ENCODE results near the gene YAP1. TPM values are rescaled to one million over a fixed set of nuclear protein-coding genes. Genes with fewer than 3 reads are reported as not detected.

YAP1 gene
- total RNA-seq, 4 donors from 2014 or later = 226 to 310 (median 252) TPM

DNA sequence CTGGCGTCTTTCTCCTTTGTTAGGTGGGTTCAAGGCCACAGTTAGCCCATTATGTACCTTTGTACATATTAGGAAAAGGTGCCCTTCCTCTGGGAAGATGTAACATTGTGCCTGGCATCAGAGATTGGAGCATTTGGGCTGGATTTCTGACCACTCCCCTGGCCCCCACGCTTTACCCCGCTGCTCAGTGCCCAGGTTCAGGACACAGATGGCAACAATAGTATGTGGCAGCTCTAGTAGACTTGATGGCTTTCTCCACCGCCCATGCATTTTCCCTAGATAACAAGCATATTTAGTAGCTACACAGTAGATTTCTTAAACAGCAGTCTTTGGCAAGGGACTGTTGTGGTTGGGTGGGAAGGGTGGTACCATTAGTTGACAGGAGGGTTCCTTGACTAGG lies 53.1 kb downstream of the YAP1 start:
- no peak overlapping the region for H3K4me3 ChIP-seq
- TF ChIP-seq EP300 (IDR thresholded peaks at IDR 0.05) (no peak), CTCF (IDR thresholded peaks at IDR 0.05) (no peak), POLR2AphosphoS5 (IDR thresholded peaks at IDR 0.05) (no peak), POLR2A (IDR thresholded peaks at IDR 0.05) (no peak)
- H3K27ac ChIP-seq = no peak overlapping the region
- DNase-seq (ENCODE audit: low spot score in 2 of 2) = no peak
- H3K36me3 ChIP-seq = peaks cover 15% of the 10 kb centered on the region
- H3K4me1 ChIP-seq = peaks cover 14% of the 10 kb centered on the region
- no peaks in the 10 kb centered on the region for H3K27me3 ChIP-seq
- WGBS = 94% methylated on average over 4 of the region's 4 CpGs
- no peaks in the 10 kb centered on the region for H3K9me3 ChIP-seq

DNA sequence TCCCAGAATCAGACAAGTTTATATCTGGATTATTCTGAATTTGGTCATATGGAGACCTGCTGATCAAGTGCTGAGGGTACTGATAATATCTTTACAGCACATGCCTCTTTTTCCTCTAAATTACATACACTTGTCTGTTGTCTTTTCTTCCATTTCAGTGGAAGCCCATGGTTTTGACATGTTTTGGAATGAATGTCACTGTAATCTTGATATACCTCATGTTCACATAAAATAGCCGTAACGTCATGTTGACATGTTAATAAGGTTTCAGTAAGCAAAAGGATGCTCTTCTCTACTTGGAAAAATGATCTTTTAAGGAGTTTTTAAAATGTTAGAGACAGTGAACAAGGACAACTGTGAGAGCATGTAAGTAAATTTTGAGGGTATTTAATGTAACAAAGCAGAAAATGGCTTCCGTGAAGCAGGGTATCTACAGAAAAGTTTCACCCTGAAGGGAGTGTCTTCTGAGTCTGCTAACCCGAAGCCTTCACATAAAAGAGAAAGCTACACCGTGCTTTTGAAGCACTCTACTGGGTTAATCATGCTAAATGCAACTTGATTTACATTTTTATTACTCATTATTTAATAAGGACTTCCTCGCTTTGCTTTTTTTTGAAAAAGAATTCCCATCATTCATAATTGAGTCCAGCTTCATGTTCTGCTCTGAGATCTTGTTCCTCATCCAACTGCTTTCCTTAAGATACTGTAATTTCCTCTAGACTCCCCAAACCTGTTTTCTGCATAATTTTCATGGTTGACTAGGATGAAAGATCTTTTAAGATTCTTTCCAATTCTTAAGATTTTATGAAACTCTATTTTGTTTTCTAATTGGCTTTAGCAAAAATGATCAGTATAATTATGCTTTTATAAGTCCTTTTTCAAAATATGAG lies 56.2 kb downstream of the YAP1 start:
- TF ChIP-seq CTCF (IDR thresholded peaks at IDR 0.05) (no peak), EP300 (IDR thresholded peaks at IDR 0.05) (no peak), POLR2AphosphoS5 (IDR thresholded peaks at IDR 0.05) (no peak), POLR2A (IDR thresholded peaks at IDR 0.05) (no peak)
- WGBS = 51% methylated on average over 6 of the region's 6 CpGs
- Histone ChIP-seq H3K27ac (no peak overlapping the region), H3K36me3 (peaks cover 15% of the 10 kb centered on the region), H3K4me3 (no peak overlapping the region), H3K9me3 (no peaks in the 10 kb centered on the region), H3K27me3 (no peaks in the 10 kb centered on the region), H3K4me1 (peaks cover 24% of the 10 kb centered on the region)
- no peak for DNase-seq (ENCODE audit: low spot score in 2 of 2)

DNA sequence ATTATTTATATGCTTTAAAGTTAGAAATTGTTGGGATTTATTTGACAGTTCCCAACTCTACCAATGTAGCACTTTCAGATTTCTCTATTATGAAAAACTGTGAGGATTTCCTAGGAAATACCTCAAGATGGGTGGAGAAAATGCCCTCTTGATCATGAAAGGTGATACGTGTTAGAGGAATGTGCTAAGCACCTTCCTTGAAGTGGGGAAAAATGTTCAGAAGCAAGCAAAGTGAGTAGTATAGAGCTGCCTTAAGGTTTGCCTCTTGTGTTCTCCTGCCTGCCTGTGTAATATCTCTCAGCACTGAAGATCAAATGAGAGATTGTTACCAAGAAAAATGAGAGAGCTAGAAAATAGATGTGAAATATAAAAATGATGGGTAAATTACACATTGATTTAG lies 58.2 kb downstream of the YAP1 start:
- Histone ChIP-seq H3K36me3 (peaks cover 9% of the 10 kb centered on the region), H3K27ac (no peak overlapping the region), H3K4me1 (peaks cover 30% of the 10 kb centered on the region), H3K27me3 (no peaks in the 10 kb centered on the region), H3K4me3 (no peak overlapping the region), H3K9me3 (no peaks in the 10 kb centered on the region)
- no peak for TF ChIP-seq POLR2AphosphoS5 (IDR thresholded peaks at IDR 0.05)
- no peak for TF ChIP-seq POLR2A (IDR thresholded peaks at IDR 0.05)
- TF ChIP-seq EP300 (IDR thresholded peaks at IDR 0.05) = no peak
- no peak for TF ChIP-seq CTCF (IDR thresholded peaks at IDR 0.05)
- no peak for DNase-seq (ENCODE audit: low spot score in 2 of 2)
- 41% methylated on average over 1 of the region's 1 CpG for WGBS

DNA sequence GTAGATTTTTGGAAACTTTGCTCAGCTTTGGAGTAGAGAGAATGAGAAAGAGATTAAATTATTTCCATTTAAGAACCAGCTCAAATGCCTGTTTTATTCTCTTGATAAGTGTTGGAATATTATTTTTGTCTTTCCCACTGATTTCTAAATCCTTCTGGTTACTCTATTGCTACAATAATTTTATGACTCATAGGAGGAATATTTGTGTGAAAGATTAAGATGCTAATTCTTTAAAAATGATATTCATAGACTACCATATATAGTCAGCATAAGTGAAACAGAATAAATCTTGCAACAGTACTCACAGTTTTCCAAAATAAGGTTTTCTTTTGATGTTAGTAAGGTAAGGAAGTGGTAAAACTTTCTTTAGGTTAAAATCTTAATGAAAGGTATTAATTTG lies 60.9 kb downstream of the YAP1 start:
- Histone ChIP-seq H3K4me1 (peaks cover 28% of the 10 kb centered on the region), H3K27ac (peak overlapping the region; percentile 69), H3K36me3 (peaks cover 13% of the 10 kb centered on the region), H3K9me3 (no peaks in the 10 kb centered on the region), H3K27me3 (no peaks in the 10 kb centered on the region), H3K4me3 (no peak overlapping the region)
- no peak for DNase-seq (ENCODE audit: low spot score in 2 of 2)
- TF ChIP-seq CTCF (IDR thresholded peaks at IDR 0.05) (no peak), EP300 (IDR thresholded peaks at IDR 0.05) (no peak), POLR2AphosphoS5 (IDR thresholded peaks at IDR 0.05) (no peak), POLR2A (IDR thresholded peaks at IDR 0.05) (no peak)

GRCh38 chr11:102172127-102172848 lies 62.0 kb downstream of the YAP1 start:
- Histone ChIP-seq H3K4me3 (no peak overlapping the region), H3K4me1 (peaks cover 24% of the 10 kb centered on the region), H3K36me3 (peaks cover 13% of the 10 kb centered on the region), H3K27ac (peak overlapping the region; percentile 69), H3K27me3 (no peaks in the 10 kb centered on the region), H3K9me3 (no peaks in the 10 kb centered on the region)
- TF ChIP-seq EP300 (IDR thresholded peaks at IDR 0.05) = no peak
- TF ChIP-seq POLR2AphosphoS5 (IDR thresholded peaks at IDR 0.05) = no peak
- 34% methylated on average over 6 of the region's 6 CpGs for WGBS
- DNase-seq (ENCODE audit: low spot score in 2 of 2) = no peak

All from suprapubic skin (tissue), 4 donors.